Hepatocyte (in vitro differentiated cells): ENCODE measurements around the gene HSDL1.

Source experiments
- EZH2 ChIP-seq: fragments of 200-600 bp; sonication (generic); IDR thresholded peaks from 2 replicates; pipeline ENCODE4 v1.6.1; 2016; ENCODE audit warnings: antibody characterized with exemption, mild to moderate bottlenecking, borderline replicate concordance
- TF ChIP-seq, protein P1 (sequence below): fragments of 200-600 bp; sonication (generic); IDR thresholded peaks from 2 replicates; pipeline ENCODE4 v1.5.1; 2016; ENCODE audit warnings: antibody characterized with exemption, mild to moderate bottlenecking; ENCODE audit not compliant: poor library complexity

DNA sequence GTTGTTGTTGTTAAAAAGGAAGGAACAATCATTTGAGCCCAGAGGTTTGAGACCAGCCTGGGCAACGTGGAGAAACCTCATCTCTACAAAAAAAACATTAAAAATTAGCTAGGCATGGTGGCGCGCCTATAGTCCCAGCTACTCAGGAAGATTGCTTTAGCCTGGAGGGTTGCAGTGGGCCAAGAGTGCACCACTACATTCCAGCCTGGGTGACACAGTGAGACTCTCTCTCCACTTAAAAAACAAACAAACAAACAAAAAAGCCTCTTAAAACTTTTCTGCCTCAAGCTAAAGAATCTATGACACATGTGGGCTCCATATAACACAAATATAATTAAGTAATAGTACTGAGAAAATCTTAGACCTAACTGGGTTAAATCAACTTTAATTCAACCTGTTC is 40.7 kb downstream of the HSDL1 start:
- TF ChIP-seq, protein P1, sequence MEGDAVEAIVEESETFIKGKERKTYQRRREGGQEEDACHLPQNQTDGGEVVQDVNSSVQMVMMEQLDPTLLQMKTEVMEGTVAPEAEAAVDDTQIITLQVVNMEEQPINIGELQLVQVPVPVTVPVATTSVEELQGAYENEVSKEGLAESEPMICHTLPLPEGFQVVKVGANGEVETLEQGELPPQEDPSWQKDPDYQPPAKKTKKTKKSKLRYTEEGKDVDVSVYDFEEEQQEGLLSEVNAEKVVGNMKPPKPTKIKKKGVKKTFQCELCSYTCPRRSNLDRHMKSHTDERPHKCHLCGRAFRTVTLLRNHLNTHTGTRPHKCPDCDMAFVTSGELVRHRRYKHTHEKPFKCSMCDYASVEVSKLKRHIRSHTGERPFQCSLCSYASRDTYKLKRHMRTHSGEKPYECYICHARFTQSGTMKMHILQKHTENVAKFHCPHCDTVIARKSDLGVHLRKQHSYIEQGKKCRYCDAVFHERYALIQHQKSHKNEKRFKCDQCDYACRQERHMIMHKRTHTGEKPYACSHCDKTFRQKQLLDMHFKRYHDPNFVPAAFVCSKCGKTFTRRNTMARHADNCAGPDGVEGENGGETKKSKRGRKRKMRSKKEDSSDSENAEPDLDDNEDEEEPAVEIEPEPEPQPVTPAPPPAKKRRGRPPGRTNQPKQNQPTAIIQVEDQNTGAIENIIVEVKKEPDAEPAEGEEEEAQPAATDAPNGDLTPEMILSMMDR: no peak
- no peak for TF ChIP-seq EZH2
